Astrocyte of the cerebellum (primary cell): ENCODE results near the gene KLHDC4.

ENCODE experiments used
- DNase-seq: peaks from one replicate; pipeline ENCODE4 v3.0.0-alpha.2; 2011; ENCODE audit warnings: low read depth
- H3K4me3 ChIP-seq: 2 replicates; pipeline ENCODE4 v1.5.1; 2011; ENCODE audit warnings: mild to moderate bottlenecking, low read depth, low read length, moderate library complexity
- in situ Hi-C: cut with HindIII; loops from 2 replicates; pipeline ENCODE4 v1.10.0; 2017; ENCODE audit warnings: low sequenced_read_pairs
- TF ChIP-seq, protein P1 (sequence below): IDR thresholded peaks from 2 replicates; pipeline ENCODE4 v1.5.1; 2012; ENCODE audit warnings: low read length, low read depth, moderate library complexity, mild to moderate bottlenecking; ENCODE audit errors: missing control alignments

The KLHDC4 gene

DNA sequence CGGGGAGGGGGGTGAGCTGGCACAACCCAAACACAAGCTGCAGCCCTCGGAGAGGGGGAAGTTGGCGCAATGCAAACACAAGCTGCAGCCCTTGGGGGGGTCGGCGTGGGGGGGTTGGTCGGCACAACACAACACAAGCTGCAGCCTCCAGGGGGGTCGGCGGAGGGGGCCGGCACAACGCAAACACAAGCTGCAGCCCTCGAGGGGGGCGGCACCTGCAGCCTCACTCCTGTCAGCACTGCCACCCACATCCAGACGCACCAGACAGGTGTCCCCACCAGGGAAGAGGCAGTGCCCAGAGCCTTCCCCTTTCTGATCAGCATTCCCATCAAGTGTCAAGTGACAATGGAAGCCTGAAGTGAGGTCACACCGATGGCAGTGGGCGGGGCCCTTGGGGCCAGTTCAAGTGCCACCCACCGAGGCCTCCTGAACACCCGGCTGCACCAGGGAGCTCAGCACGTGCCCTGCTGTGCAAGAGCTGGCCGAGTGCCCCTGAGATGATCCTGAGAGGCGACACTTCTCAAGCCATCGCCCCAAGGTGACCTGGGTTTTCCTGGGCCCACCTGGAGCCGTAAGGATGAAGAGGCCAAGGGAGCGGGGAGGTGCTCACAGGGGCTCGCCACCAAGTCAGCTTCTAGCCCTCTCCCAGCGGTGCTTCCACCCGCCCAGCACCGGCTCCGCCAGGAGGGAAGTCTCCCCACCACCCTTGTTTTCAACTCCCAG lies 59.3 kb downstream of the KLHDC4 start:
- H3K4me3 ChIP-seq = no peak overlapping the region
- in situ Hi-C loops = no loop called here
- no peak for DNase-seq
- TF ChIP-seq, protein P1, sequence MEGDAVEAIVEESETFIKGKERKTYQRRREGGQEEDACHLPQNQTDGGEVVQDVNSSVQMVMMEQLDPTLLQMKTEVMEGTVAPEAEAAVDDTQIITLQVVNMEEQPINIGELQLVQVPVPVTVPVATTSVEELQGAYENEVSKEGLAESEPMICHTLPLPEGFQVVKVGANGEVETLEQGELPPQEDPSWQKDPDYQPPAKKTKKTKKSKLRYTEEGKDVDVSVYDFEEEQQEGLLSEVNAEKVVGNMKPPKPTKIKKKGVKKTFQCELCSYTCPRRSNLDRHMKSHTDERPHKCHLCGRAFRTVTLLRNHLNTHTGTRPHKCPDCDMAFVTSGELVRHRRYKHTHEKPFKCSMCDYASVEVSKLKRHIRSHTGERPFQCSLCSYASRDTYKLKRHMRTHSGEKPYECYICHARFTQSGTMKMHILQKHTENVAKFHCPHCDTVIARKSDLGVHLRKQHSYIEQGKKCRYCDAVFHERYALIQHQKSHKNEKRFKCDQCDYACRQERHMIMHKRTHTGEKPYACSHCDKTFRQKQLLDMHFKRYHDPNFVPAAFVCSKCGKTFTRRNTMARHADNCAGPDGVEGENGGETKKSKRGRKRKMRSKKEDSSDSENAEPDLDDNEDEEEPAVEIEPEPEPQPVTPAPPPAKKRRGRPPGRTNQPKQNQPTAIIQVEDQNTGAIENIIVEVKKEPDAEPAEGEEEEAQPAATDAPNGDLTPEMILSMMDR = no peak

DNA sequence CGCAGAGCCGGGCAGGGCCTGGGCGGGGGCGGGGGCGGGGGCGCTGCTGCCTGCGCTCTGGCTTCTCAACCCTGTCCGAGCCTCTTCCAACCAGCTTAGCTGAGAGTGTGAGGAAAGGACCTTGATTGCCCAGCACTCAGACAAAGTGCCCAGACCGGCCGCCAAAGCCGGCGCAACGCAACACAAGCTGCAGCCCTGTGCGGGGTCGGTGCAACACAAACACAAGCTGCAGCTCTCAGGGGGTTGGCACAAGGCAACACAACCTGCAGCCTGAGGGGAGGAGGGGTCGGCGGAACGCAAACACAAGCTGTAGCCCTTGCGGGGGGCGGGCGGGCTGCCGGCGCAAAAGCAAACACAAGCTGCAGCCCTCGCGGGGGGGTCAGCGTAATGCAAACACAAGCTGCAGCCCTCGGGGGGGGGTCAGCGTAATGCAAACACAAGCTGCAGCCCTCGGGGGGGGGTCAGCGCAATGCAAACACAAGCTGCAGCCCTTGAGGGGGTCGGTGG lies 60.0 kb downstream of the KLHDC4 start:
- H3K4me3 ChIP-seq = no peak overlapping the region
- TF ChIP-seq, protein P1 = no peak
- in situ Hi-C loops = no loop called here
- DNase-seq = no peak

DNA sequence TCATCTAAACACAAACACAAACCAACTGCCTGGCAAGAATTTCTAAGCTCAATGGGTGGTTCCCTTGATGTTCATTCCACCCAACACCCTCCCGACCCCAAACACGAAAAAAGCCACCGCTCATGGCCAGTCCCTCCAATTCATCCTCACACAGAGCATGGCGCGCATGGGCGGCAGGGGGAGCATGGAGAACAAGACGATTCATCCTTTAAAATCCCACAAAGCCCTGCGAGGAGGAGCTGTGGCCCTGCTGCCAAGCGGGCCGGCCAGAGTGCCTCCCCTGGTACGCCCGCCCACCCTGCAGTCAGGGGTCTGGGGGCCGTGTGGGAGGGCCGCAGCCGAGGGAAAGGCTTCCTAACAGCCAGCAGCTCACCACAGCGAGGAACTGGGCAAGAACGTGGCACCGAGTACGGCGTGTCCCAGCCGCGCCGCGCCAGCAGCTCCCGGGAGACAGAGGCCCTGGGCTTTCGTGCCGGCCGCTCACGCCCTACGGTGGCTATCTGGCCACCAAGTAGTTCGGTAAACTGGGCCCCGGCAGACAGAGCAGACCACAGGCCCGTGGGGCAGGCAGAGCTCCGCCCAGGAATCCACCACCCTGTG lies 60.9 kb downstream of the KLHDC4 start:
- no peak for DNase-seq
- in situ Hi-C loops = no loop called here
- TF ChIP-seq, protein P1 = peak; percentile 50
- no peak overlapping the region for H3K4me3 ChIP-seq

DNA sequence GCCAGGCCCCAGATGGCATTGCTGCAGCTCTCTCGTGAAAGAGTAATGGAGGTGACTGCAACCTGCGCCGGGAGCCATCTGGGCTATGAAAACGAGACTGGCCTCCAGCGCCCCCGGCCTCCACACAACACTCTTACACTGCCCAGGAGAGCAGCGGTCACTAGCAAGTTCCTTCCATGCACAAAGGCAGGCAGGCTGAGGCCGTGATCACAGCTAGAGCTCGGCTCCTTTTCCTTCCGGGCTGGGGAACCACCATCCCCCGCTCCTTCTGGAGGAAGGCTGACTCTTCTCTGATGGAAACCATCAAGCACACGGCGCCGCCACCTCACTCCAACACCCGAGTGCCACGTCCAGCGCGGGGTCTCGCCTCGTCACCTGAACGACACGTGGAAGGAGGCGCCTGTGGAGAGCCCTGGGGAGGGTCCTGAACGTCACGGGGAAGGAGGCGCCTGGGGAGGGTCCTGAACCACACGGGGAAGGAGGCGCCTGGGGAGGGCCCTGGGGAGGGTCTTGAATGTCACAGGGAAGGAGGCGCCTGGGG lies 61.9 kb downstream of the KLHDC4 start:
- TF ChIP-seq, protein P1 = no peak
- H3K4me3 ChIP-seq = no peak overlapping the region
- no peak for DNase-seq
- in situ Hi-C loops = no loop called here

DNA sequence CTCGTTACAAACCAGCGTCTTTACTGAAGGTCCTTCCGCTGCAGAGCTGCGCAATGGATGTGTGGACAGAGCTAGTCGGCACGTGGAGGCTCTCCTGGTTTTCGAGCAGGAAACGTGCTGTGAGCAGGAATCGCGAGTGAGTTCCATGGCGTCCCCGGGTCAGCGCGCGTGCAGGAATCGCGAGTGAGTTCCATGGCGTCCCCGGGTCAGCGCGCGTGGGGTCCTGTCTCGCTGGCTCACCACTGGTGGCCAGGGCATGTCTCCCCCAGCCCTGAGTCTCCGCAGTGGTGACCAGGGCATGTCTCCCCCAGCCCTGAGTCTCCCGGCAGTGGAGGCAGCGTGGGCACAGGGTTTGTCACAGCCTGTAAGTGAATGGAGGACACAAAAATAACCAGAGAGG lies 62.7 kb downstream of the KLHDC4 start:
- TF ChIP-seq, protein P1 = no peak
- DNase-seq = no peak
- in situ Hi-C loops = no loop called here
- no peak overlapping the region for H3K4me3 ChIP-seq

DNA sequence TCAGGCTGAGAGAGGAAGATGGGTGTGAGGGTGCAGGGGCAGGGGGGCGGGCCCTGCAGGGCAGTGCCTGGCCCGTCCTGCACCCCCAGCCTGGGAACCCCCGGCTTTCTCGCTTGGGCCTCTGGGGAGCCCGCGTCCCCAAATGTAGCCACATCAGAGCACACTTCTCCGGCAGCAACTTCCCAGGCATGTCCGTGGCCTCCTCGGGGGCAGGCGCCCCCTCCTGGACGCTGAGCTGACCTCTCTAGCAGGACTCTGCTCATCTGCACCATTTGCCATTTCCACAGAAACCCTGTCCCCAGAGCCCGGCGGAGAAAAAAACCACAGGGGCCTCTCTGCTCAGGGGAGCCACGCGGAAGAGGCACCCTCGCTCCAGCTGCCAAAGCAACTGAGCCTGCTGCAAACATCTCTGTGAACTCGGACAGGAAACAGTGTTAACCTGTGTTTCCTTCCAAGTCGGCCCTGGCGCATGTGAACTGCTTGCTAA lies 63.4 kb downstream of the KLHDC4 start:
- in situ Hi-C loops = no loop called here
- TF ChIP-seq, protein P1 = peak; percentile 66
- DNase-seq = no peak
- no peak overlapping the region for H3K4me3 ChIP-seq
